Activated CD8-positive, alpha-beta memory T cell treated with anti-CD3 and anti-CD28 coated beads, Interleukin-2, amount 50 U/mL, for 1 hour (primary cell): ENCODE data around the gene OR4X1.
"Not testable (repeated sequence)": the region's sequence is repeated elsewhere in the genome, so short reads cannot be mapped to it uniquely, and the experiment has no call there.

Experiments
- DNase-seq: peaks from one replicate; pipeline ENCODE4 v3.0.0-alpha.2; 2020; ENCODE audit errors: extremely low read depth

The OR4X1 gene

GRCh38 chr11:48263423-48263911, at the start of gene OR4X1:
OR4X1 (plus strand) TSS chr11:48263861; CDS start chr11:48263861, 0 bp downstream.
- no peak for DNase-seq

- DNase-seq: no peak
These were observed 47.2 kb upstream of the OR4X1 start, which contains the start of gene OR4B1 for GRCh38 chr11:48216510-48216909. OR4B1 (plus strand) TSS chr11:48216810; CDS start chr11:48216810, 0 bp downstream.

- DNase-seq: no peak
These were observed 34.9 kb upstream of the OR4X1 start for GRCh38 chr11:48228761-48229160.

GRCh38 chr11:48230057-48230456, 33.6 kb upstream of the OR4X1 start:
- not testable (repeated sequence) for DNase-seq

- DNase-seq: no peak
These were observed 25.9 kb upstream of the OR4X1 start for GRCh38 chr11:48237727-48238126.

- DNase-seq: no peak
These were observed 21.2 kb upstream of the OR4X1 start for GRCh38 chr11:48242501-48242900.

GRCh38 chr11:48244804-48245203, 18.9 kb upstream of the OR4X1 start, which contains the start of gene OR4X2:
OR4X2 (plus strand) TSS chr11:48245104; CDS start chr11:48245104, 0 bp downstream.
- no peak for DNase-seq

- no peak for DNase-seq
These were observed 14.8 kb upstream of the OR4X1 start for GRCh38 chr11:48248902-48249301.

- DNase-seq: no peak
These were observed 2.1 kb upstream of the OR4X1 start for GRCh38 chr11:48261600-48261999.

- no peak for DNase-seq
These were observed 7.0 kb downstream of the OR4X1 start for GRCh38 chr11:48270621-48271020.

- no peak for DNase-seq
These were observed 8.9 kb downstream of the OR4X1 start for GRCh38 chr11:48272606-48273005.

- no peak for DNase-seq
These were observed 42.3 kb downstream of the OR4X1 start, which contains the start of gene OR4S1 for GRCh38 chr11:48305923-48306322. OR4S1 (plus strand) TSS chr11:48306223; CDS start chr11:48306223, 0 bp downstream.

- DNase-seq: no peak
These were observed 44.2 kb downstream of the OR4X1 start for GRCh38 chr11:48307760-48308386.

- not testable (repeated sequence) for DNase-seq
These were observed 49.9 kb downstream of the OR4X1 start for GRCh38 chr11:48313590-48313989.
